HEK293 (cell line): Measurements from ENCODE around the gene MMP24.

Experiments
- CTCF ChIA-PET: fragments of 350-600 bp; formaldehyde crosslinking; extraction: SDS; loops from one replicate; lab custom pipeline; 2021; ENCODE audit warnings: antibody characterized with exemption; lab: Yijun Ruan, JAX
- POLR2A ChIA-PET: fragments of 300-600 bp; formaldehyde crosslinking; extraction: SDS; loops from one replicate; lab custom pipeline; 2020; ENCODE audit warnings: antibody characterized with exemption, inconsistent platforms; lab: Yijun Ruan, JAX
- H3K27ac ChIP-seq: fragments of 200-500 bp; sonication (Bioruptor generic); 2 replicates; pipeline ENCODE4 v1.5.1; 2014; ENCODE audit warnings: low read depth, low read length, control low read depth, inconsistent platforms; ENCODE audit errors: extremely low read depth
- H3K36me3 ChIP-seq, 2 experiments: fragments of 200-500 bp in 1 of 2; sonication (Bioruptor generic) in 1 of 2; 1 replicate in 1 of 2; 2 replicates in 1 of 2; pipeline ENCODE4 v1.5.1; 2014 to 2017; ENCODE audit warnings: inconsistent platforms in 2 of 2, low read length in 2 of 2; ENCODE audit not compliant: control insufficient read depth in 2 of 2, insufficient read depth in 1 of 2
- H3K4me1 ChIP-seq: fragments of 200-500 bp; sonication (Bioruptor generic); 2 replicates; pipeline ENCODE4 v1.5.1; 2014; ENCODE audit warnings: mild to moderate bottlenecking, low read length, inconsistent platforms; ENCODE audit not compliant: control insufficient read depth, insufficient read depth
- H3K4me3 ChIP-seq: 2 replicates; pipeline ENCODE4 v1.5.1; 2011; ENCODE audit warnings: low read depth, mild to moderate bottlenecking, control low read depth, low read length, moderate library complexity
- H3K9me3 ChIP-seq: fragments of 200-500 bp; sonication (Bioruptor generic); 2 replicates; pipeline ENCODE4 v1.5.1; 2014; ENCODE audit warnings: low read depth, low read length, inconsistent platforms; ENCODE audit not compliant: control insufficient read depth, insufficient read depth
- AEBP2 ChIP-seq: fragments of 450-650 bp; formaldehyde crosslinking; IDR thresholded peaks from 2 replicates; pipeline ENCODE4 v1.5.1; 2016; ENCODE audit warnings: missing biosample characterization, missing genetic modification characterization, borderline replicate concordance
- SP7 ChIP-seq: fragments of 450-650 bp; formaldehyde crosslinking; IDR thresholded peaks from 2 replicates; pipeline ENCODE4 v1.5.1; 2016; ENCODE audit warnings: missing biosample characterization, missing genetic modification characterization
- ZBTB26 ChIP-seq: fragments of 450-650 bp; formaldehyde crosslinking; optimal IDR thresholded peaks from 2 replicates; pipeline ENCODE3; 2016; ENCODE audit warnings: missing biosample characterization, mild to moderate bottlenecking, missing genetic modification characterization
- ZBTB44 ChIP-seq: fragments of 450-650 bp; IDR thresholded peaks from 2 replicates; pipeline ENCODE4 v1.5.1; 2018; ENCODE audit warnings: missing biosample characterization, mild to moderate bottlenecking, missing genetic modification characterization
- ZBTB7A ChIP-seq: fragments of 450-650 bp; formaldehyde crosslinking; IDR thresholded peaks from 2 replicates; pipeline ENCODE4 v1.5.1; 2016; ENCODE audit warnings: low read depth, missing biosample characterization, missing genetic modification characterization
- ZFP3 ChIP-seq: fragments of 450-650 bp; formaldehyde crosslinking; IDR thresholded peaks from 2 replicates; pipeline ENCODE4 v1.5.1; 2016; ENCODE audit warnings: low read depth, missing biosample characterization, missing genetic modification characterization
- ZNF132 ChIP-seq: fragments of 450-650 bp; formaldehyde crosslinking; IDR thresholded peaks from 2 replicates; pipeline ENCODE4 v1.5.1; 2017; ENCODE audit warnings: missing biosample characterization, missing genetic modification characterization, borderline replicate concordance
- ZNF174 ChIP-seq: fragments of 450-650 bp; formaldehyde crosslinking; IDR thresholded peaks from 2 replicates; pipeline ENCODE4 v1.5.0; 2017; ENCODE audit warnings: missing biosample characterization, mild to moderate bottlenecking, missing genetic modification characterization
- ZNF214 ChIP-seq: fragments of 450-650 bp; formaldehyde crosslinking; IDR thresholded peaks from 2 replicates; pipeline ENCODE4 v1.5.1; 2017; ENCODE audit warnings: missing biosample characterization, mild to moderate bottlenecking, missing genetic modification characterization, borderline replicate concordance
- ZNF26 ChIP-seq: fragments of 450-650 bp; formaldehyde crosslinking; IDR thresholded peaks from 2 replicates; pipeline ENCODE4 v1.5.1; 2016; ENCODE audit warnings: missing biosample characterization, missing genetic modification characterization
- ZNF266 ChIP-seq: fragments of 450-650 bp; formaldehyde crosslinking; IDR thresholded peaks from 2 replicates; pipeline ENCODE4 v1.5.1; 2016; ENCODE audit warnings: missing biosample characterization, missing genetic modification characterization, low read depth
- ZNF416 ChIP-seq: fragments of 450-650 bp; formaldehyde crosslinking; IDR thresholded peaks from 2 replicates; pipeline ENCODE4 v1.5.1; 2016; ENCODE audit warnings: missing biosample characterization, missing genetic modification characterization
- ZNF426 ChIP-seq: fragments of 450-650 bp; formaldehyde crosslinking; IDR thresholded peaks from 2 replicates; pipeline ENCODE4 v1.5.1; 2017; ENCODE audit warnings: missing biosample characterization, missing genetic modification characterization, mild to moderate bottlenecking, inconsistent platforms, moderate library complexity
- ZNF548 ChIP-seq: fragments of 450-650 bp; formaldehyde crosslinking; IDR thresholded peaks from 2 replicates; pipeline ENCODE4 v1.5.1; 2016; ENCODE audit warnings: missing biosample characterization, missing genetic modification characterization
- ZNF664 ChIP-seq: fragments of 450-650 bp; formaldehyde crosslinking; IDR thresholded peaks from 2 replicates; pipeline ENCODE4 v1.5.1; 2016; ENCODE audit warnings: missing biosample characterization, missing genetic modification characterization

MMP24 gene

GRCh38 chr20:35240811-35241293 is 14.4 kb downstream of the MMP24 start:
- H3K27ac ChIP-seq, result no peak overlapping the region
- H3K4me1 ChIP-seq, result no peaks in the 10 kb centered on the region
- CTCF ChIA-PET, result interaction anchor here (0.6 kb wide), 1 partner anchor 88 kb away, joined by 4 read pairs; no protein-coding TSS in a partner anchor
- no peak for TF ChIP-seq ZNF416 (tag by site-specific recombination)
- no peak for TF ChIP-seq AEBP2
- peak; percentile 54; the same call in 1 of the 2 replicates for TF ChIP-seq ZFP3 (tag by site-specific recombination)
- POLR2A ChIA-PET, result interaction anchor here (0.5 kb wide), 1 partner anchor 11 kb away, joined by 3 read pairs; no protein-coding TSS in a partner anchor
- H3K9me3 ChIP-seq, result no peaks in the 10 kb centered on the region
- no peak overlapping the region for H3K4me3 ChIP-seq
- H3K36me3 ChIP-seq, result no peaks in the 10 kb centered on the region

GRCh38 chr20:35243317-35243716 is 16.8 kb downstream of the MMP24 start:
- H3K36me3 ChIP-seq, result no peaks in the 10 kb centered on the region
- POLR2A ChIA-PET, result interaction anchor here (1.2 kb wide), 1 partner anchor 21 kb away, joined by 4 read pairs; no protein-coding TSS in a partner anchor
- no peaks in the 10 kb centered on the region for H3K4me1 ChIP-seq
- no peaks in the 10 kb centered on the region for H3K9me3 ChIP-seq
- no peak overlapping the region for H3K4me3 ChIP-seq
- CTCF ChIA-PET, result interaction anchor here (0.6 kb wide), 1 partner anchor 26 kb away, joined by 3 read pairs; no protein-coding TSS in a partner anchor
- no peak overlapping the region for H3K27ac ChIP-seq
- TF ChIP-seq ZNF664 (tag by site-specific recombination), result peak; percentile 94
- TF ChIP-seq SP7 (tag by site-specific recombination), result no peak

- no peaks in the 10 kb centered on the region for H3K36me3 ChIP-seq
- no peak overlapping the region for H3K27ac ChIP-seq
- POLR2A ChIA-PET, result no interaction called here
- CTCF ChIA-PET, result interaction anchor here (0.7 kb wide), 1 partner anchor 235 kb away, joined by 3 read pairs; no protein-coding TSS in a partner anchor
- TF ChIP-seq ZNF132, result no peak
- no peak for TF ChIP-seq ZNF214
- no peak for TF ChIP-seq ZNF174 (tag by site-specific recombination)
- H3K4me3 ChIP-seq, result no peak overlapping the region
- no peaks in the 10 kb centered on the region for H3K9me3 ChIP-seq
- H3K4me1 ChIP-seq, result no peaks in the 10 kb centered on the region
These were observed 17.5 kb downstream of the MMP24 start for GRCh38 chr20:35243986-35244385.

- Histone ChIP-seq H3K4me3 (no peak overlapping the region), H3K36me3 (no peaks in the 10 kb centered on the region), H3K27ac (no peak overlapping the region), H3K4me1 (no peaks in the 10 kb centered on the region), H3K9me3 (no peaks in the 10 kb centered on the region)
- POLR2A ChIA-PET, result no interaction called here
- CTCF ChIA-PET, result no interaction called here
- TF ChIP-seq ZNF26 (tag by site-specific recombination) (no peak), ZBTB26 (tag by site-specific recombination) (no peak), ZBTB7A (tag by site-specific recombination) (no peak), ZBTB44 (tag by site-specific recombination) (no peak), ZNF548 (tag by site-specific recombination) (no peak), ZNF266 (tag by site-specific recombination) (no peak), ZNF426 (tag by site-specific recombination) (no peak)
These were observed 20.2 kb downstream of the MMP24 start for GRCh38 chr20:35246723-35247122.
